ENCODE data around the gene ZCCHC2. TPM values are rescaled to one million over a fixed set of nuclear protein-coding genes. Genes with fewer than 3 reads are reported as not detected.

Gene ZCCHC2
- total RNA-seq, 6 donors from 2014 or later = 29.9 to 60.8 (median 40.6) TPM

GRCh38 chr18:62537042-62537894 lies 14.4 kb downstream of the ZCCHC2 start:
- Histone ChIP-seq H3K36me3 (peaks cover 0 to 25% (median 4%) of the 10 kb centered on the region in 4 donors), H3K4me1 (peaks cover 5 to 14% (median 6%) of the 10 kb centered on the region in 4 donors), H3K9me3 (no peaks in the 10 kb centered on the region), H3K27ac (no peak overlapping the region), H3K4me3 (no peak overlapping the region), H3K27me3 (no peaks in the 10 kb centered on the region)
- WGBS, 2 donors = 96 to 98% methylated on average over 8 of the region's 8 CpGs
- ATAC-seq (ENCODE audit: low FRiP score in 2 of 2) = no peak
- no peak for DNase-seq
- TF ChIP-seq EP300 (IDR thresholded peaks at IDR 0.05) (no peak), POLR2A (IDR thresholded peaks at IDR 0.05) (no peak), CTCF (IDR thresholded peaks at IDR 0.05) (no peak), POLR2AphosphoS5 (IDR thresholded peaks at IDR 0.05) (no peak)

- ATAC-seq (ENCODE audit: low FRiP score in 2 of 2) (no peak), DNase-seq (peak in 1 of 2 donors; percentile 36)
- H3K4me3 ChIP-seq = no peak overlapping the region
- TF ChIP-seq POLR2A (IDR thresholded peaks at IDR 0.05) (no peak), CTCF (IDR thresholded peaks at IDR 0.05) (no peak), POLR2AphosphoS5 (IDR thresholded peaks at IDR 0.05) (no peak), EP300 (IDR thresholded peaks at IDR 0.05) (no peak)
- H3K27me3 ChIP-seq = no peaks in the 10 kb centered on the region
- H3K4me1 ChIP-seq = peaks cover 4 to 14% (median 5%) of the 10 kb centered on the region in 4 donors
- WGBS, 2 donors = 78 to 85% methylated on average over 4 of the region's 4 CpGs
- no peak overlapping the region for H3K27ac ChIP-seq
- no peaks in the 10 kb centered on the region for H3K9me3 ChIP-seq
- peaks cover 0 to 32% (median 9%) of the 10 kb centered on the region in 4 donors for H3K36me3 ChIP-seq
Observed at GRCh38 chr18:62537946-62538345, 15.1 kb downstream of the ZCCHC2 start.

- ATAC-seq (ENCODE audit: low FRiP score in 2 of 2) (no peak), DNase-seq (no peak)
- TF ChIP-seq CTCF (IDR thresholded peaks at IDR 0.05) (no peak), POLR2A (IDR thresholded peaks at IDR 0.05) (no peak), EP300 (IDR thresholded peaks at IDR 0.05) (no peak), POLR2AphosphoS5 (IDR thresholded peaks at IDR 0.05) (no peak)
- WGBS, 2 donors = 93 to 94% methylated on average over 3 of the region's 3 CpGs
- peaks cover 4 to 14% (median 5%) of the 10 kb centered on the region in 4 donors for H3K4me1 ChIP-seq
- no peaks in the 10 kb centered on the region for H3K27me3 ChIP-seq
- no peak overlapping the region for H3K4me3 ChIP-seq
- H3K36me3 ChIP-seq = peaks cover 0 to 41% (median 17%) of the 10 kb centered on the region in 4 donors
- no peak overlapping the region for H3K27ac ChIP-seq
- no peaks in the 10 kb centered on the region for H3K9me3 ChIP-seq
Observed at GRCh38 chr18:62538881-62539280, 16.1 kb downstream of the ZCCHC2 start.

GRCh38 chr18:62539284-62540165 lies 16.7 kb downstream of the ZCCHC2 start:
- Histone ChIP-seq H3K4me3 (no peak overlapping the region), H3K27ac (no peak overlapping the region), H3K9me3 (no peaks in the 10 kb centered on the region), H3K27me3 (no peaks in the 10 kb centered on the region), H3K36me3 (peaks cover 0 to 48% (median 17%) of the 10 kb centered on the region in 4 donors), H3K4me1 (peaks cover 4 to 10% (median 5%) of the 10 kb centered on the region in 4 donors)
- ATAC-seq (ENCODE audit: low FRiP score in 2 of 2) (no peak), DNase-seq (no peak)
- TF ChIP-seq POLR2A (IDR thresholded peaks at IDR 0.05) = no peak
- 93 to 98% methylated on average over 11 of the region's 11 CpGs for WGBS, 2 donors

GRCh38 chr18:62543021-62543420 lies 20.2 kb downstream of the ZCCHC2 start:
- no peaks in the 10 kb centered on the region for H3K9me3 ChIP-seq
- DNase-seq (no peak), ATAC-seq (ENCODE audit: low FRiP score in 2 of 2) (no peak)
- no peak overlapping the region for H3K27ac ChIP-seq
- H3K4me3 ChIP-seq = no peak overlapping the region
- no peak for TF ChIP-seq POLR2AphosphoS5 (IDR thresholded peaks at IDR 0.05)
- no peak for TF ChIP-seq POLR2A (IDR thresholded peaks at IDR 0.05)
- TF ChIP-seq EP300 (IDR thresholded peaks at IDR 0.05) = no peak
- TF ChIP-seq CTCF (IDR thresholded peaks at IDR 0.05) = no peak
- H3K27me3 ChIP-seq = no peaks in the 10 kb centered on the region
- peaks cover 0 to 6% (median 4%) of the 10 kb centered on the region in 4 donors for H3K4me1 ChIP-seq
- 96 to 97% methylated on average over 7 of the region's 7 CpGs for WGBS, 2 donors
- H3K36me3 ChIP-seq = peaks cover 2 to 83% (median 22%) of the 10 kb centered on the region in 4 donors

All from upper lobe of left lung (tissue), 6 donors.